Glomerular endothelial cell (primary cell): ENCODE data around the gene RASL10B. TPM values are rescaled to one million over a fixed set of nuclear protein-coding genes. Genes with fewer than 3 reads are reported as not detected.

Experiments used
- DNase-seq: peaks from one replicate; pipeline ENCODE4 v3.0.0-alpha.2; 2011; ENCODE audit warnings: low read depth, low spot score; ENCODE audit errors: extremely low read depth
- total RNA-seq: library from RNA; depleted of rRNA; stranded (reverse); fragments of >200 nt; gene quantifications from 2 replicates; pipeline ENCODE4 v1.2.3, GENCODE V29; 2015

The RASL10B gene
- total RNA-seq, 1 donor from 2014 or later: 3.8 TPM

- DNase-seq: no peak
Observed at GRCh38 chr17:35791681-35792350, 60.4 kb downstream of the RASL10B start.

Other genes starting within 250 kb of the RASL10B start
- 0.05 TPM in 1 of 2 replicates, not detected in the other for gene SLFN12L, start 194.0 kb upstream of the RASL10B start, total RNA-seq
- gene SLFN14, start 170.8 kb upstream of the RASL10B start, total RNA-seq: 0.18 TPM in 1 of 2 replicates, not detected in the other
- 4.6 and 6.3 TPM in 2 replicates for gene PEX12, start 153.1 kb upstream of the RASL10B start, total RNA-seq
- 168 and 203 TPM in 2 replicates for gene AP2B1, start 144.3 kb upstream of the RASL10B start, total RNA-seq
- not detected in 2 replicates for gene GAS2L2, start 21.6 kb downstream of the RASL10B start, total RNA-seq
- not detected in 2 replicates for gene C17orf50, start 29.2 kb downstream of the RASL10B start, total RNA-seq
- gene MMP28, start 64.0 kb downstream of the RASL10B start, total RNA-seq: 0.29 and 3.4 TPM in 2 replicates
- gene TAF15, start 77.8 kb downstream of the RASL10B start, total RNA-seq: 52.4 and 73.9 TPM in 2 replicates
- gene HEATR9, start 137.3 kb downstream of the RASL10B start, total RNA-seq: not detected in 2 replicates
- gene CCL5, start 148.7 kb downstream of the RASL10B start, total RNA-seq: 1.6 and 1.8 TPM in 2 replicates
- gene RDM1, start 199.1 kb downstream of the RASL10B start, total RNA-seq: 0.47 TPM in 1 of 2 replicates, not detected in the other
- not detected in 2 replicates for gene LYZL6, start 212.1 kb downstream of the RASL10B start, total RNA-seq
- gene CCL16, start 249.9 kb downstream of the RASL10B start, total RNA-seq: not detected in 2 replicates